ENCODE measurements around the gene CCDC34.
"Not testable (repeated sequence)": the region's sequence is repeated elsewhere in the genome, so short reads cannot be mapped to it uniquely, and the experiment has no call there.

The CCDC34 gene

DNA sequence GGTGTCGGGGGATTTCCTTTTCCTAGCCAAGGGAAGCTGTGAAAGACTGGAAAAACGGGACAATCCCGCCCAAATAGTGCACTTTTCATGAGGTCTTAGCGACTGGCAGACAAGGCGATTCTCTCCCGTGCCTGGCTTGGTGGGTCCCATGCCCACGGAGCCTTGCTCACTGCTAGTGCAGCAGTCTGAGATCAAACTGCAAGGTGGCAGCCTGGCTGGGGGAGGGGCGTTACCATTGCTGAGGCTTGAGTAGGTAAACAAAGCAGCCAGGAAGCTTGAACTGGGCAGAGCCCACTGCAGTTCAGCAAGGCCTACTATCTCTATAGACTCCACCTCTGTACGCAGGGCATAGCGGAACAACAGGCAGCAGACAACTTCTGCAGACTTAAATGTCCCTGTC, 41.7 kb downstream of the CCDC34 start:
- not testable (repeated sequence) for DNase-seq (ENCODE audit: low read depth)

DNA sequence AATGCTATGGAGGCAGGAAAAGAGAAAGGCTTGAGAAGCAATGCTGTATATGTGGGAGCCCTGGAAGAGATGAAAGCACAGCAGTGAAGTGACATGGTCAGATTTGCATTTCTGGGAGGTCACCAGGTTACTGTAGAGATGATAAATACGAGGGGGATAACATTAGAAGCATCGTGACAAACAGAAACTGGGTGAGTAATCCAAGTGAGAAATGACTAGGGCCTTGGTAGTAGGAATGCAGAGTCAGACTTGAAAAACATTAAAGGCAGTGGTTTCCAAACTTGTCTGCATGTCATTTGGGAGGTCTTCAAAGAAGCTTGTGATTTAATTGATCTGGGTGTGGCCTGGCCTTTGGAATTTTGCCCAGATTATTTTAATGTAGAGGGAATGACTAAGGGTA, 43.9 kb downstream of the CCDC34 start:
- peak; percentile 61 for DNase-seq (ENCODE audit: low read depth)

DNA sequence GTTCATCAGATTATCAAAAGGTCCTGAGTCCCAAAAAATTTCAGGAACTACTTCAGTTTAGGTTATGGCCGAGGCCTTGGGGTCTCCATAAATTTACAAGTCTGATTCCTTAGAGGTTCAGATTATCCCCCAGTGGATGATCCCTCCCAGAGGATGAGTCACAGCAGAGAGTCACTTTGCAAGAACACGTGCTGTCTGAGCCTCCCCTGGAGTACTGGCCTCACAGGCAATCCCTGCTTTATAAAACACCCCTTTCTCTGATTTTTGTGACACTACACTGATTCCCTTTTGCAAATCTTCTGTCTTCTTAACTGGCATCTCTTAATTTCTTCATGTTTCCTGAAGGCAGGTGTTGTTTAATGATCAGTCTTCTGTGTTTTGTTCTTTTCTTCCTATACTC, 45.3 kb downstream of the CCDC34 start:
- no peak for DNase-seq (ENCODE audit: low read depth)

DNA sequence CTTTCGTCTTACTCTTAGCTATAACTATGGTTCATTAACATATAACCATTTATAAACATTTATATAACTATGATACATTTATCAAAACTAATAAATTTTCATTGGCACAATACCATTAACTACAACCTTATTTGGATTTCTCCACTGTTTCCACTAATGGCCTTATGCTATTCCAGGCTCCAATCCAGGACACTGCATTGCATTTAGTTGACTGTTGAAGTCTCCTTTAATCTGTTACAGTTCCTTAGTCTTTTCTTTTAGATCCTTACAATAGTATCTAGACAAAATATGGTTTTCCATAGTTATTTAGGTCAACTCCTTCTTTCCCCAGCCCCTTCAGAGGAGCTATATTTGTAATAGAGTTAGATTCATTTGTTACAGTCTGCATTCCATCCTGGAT, 47.2 kb downstream of the CCDC34 start:
- DNase-seq (ENCODE audit: low read depth), result no peak

DNA sequence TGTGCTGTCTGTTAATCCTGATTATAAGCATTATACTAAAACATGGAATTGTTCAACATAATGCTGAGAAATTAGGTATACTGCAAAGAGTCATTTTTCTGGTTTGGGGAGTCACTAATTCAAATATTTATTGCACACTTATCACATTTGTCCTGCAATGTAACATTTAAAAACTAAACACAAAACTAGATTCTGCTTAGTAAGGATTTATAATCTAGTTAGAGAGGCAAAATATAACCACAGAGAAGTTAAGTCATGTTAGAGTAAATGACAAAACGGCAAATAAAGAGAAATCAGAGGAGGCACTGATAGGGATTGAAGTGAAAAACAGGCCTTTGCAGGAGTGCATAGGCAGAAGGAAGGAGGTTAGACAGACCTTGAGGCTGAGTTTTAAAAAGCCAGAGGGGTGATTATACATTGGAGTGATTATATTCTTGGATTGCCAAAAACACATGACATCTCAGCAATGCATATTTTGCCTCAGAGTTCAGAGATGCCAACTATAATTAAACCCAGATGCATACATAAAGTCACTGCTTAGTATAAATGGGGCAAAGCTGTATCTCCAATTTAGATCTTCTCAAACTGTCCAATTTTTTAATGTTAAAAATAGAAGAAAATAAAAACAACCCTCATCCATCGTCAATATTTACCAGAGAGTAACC, 49.7 kb downstream of the CCDC34 start:
- DNase-seq (ENCODE audit: low read depth), result no peak

DNA sequence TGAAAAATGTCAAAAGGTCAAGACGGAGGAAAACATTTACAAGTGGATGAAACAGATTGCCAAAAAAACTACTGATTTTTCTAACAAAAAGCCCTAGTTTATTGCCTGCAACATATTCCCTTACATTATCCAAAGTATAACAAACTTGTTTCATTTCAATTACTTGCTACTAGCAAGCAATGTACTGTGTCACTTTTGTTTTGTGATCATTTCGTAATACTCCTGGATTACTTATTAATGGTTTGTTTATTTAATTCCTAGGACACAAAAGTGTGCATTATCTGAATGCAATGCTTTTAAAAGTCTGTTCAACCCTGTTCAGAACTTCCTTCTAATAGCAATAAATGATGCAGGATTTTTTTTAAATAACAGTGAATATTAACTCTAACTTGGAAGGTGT, 50.9 kb downstream of the CCDC34 start:
- DNase-seq (ENCODE audit: low read depth), result no peak

DNA sequence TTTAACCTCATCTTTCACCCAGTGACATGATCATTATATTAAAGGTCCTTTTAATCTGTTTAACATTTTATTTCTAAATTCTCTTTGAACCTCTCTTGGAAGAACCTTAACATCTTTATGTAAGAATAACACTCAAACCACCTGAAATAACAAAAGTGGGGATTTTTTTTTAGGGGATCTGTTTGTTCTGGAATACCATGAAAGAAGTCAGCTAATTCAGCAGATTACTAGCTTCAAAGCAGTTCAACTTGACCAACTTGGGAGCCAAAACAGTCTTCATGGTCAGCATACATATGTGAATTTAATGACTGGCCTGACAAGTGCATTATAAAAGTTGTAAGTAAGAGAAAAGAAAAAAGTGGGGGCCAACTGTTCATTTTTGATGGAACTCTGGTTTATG, 52.3 kb downstream of the CCDC34 start:
- DNase-seq (ENCODE audit: low read depth), result no peak

DNA sequence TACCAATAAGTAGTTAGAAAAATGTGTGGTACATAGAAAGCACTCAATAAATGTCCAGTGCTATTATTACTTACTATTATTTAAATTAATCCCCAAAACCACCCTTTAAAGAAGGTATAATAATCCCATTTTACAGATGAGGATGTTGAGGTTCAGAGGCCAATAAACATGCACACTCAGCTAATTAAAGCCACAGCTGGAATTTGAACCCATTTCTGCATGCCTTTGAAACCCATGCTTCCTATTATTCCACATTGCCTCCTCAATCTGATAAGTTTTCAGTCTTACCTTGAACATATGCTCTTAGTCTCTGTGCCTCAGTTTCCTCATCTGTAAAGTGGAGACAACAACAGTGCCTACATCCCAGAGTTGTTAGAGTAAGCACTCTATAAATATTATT, 52.8 kb downstream of the CCDC34 start:
- DNase-seq (ENCODE audit: low read depth), result no peak

DNA sequence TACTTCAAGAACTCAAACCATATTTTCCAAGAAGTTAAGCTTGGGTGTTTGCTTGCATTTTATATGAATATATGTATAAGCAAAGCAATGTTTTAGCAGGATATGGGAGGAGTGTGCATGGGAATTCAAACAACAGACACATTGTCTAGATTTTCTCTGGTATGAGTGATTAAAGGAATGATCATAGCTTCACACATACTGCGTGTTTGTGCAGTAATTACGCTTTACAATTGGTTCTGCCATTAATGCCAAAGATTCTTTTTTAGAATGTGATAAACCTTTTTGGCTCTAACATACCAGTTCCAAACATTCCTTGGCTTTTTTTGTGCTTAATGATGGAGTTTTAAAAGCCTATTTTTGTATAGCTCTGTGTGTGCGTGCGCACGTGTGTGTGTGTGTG, 54.0 kb downstream of the CCDC34 start:
- DNase-seq (ENCODE audit: low read depth), result no peak

DNA sequence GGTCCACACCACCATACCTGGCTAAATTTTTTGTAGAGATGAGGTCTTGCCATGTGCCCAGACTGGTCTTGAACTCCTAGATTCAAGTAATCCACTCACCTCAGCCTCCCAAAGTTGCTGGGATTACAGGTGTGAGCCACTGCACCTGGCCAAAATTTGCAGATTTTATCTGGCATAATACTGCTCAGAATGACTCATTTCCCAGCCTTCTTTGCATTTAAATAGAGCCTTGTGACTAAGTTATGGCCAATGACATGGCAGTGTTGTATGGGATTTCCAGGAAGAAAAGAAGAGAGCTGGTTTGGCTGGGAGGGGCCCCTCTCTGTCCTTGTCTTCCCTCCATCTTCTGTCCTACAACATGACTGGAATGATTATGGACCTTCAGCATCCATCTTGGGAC, 55.8 kb downstream of the CCDC34 start:
- DNase-seq (ENCODE audit: low read depth), result no peak

DNA sequence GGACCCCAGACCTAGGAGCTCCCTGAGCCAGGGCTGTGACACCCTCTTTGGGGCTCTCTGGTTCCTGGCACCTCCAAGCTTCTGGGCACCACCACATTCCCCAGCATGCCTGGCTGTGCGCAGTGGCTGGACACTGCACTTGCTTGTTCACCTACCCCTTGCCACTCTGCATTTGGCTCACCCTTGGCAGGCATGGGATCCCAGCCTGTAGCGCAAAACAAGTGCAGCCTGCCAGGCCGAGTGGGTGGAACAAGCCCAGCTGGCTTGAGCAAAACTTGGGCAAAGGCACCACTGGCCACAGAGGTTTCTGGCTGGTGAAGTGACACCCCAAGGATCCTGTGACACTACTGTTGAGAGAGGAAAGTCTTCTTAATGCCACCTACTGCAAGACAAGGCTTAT, 57.3 kb downstream of the CCDC34 start:
- no peak for DNase-seq (ENCODE audit: low read depth)

DNA sequence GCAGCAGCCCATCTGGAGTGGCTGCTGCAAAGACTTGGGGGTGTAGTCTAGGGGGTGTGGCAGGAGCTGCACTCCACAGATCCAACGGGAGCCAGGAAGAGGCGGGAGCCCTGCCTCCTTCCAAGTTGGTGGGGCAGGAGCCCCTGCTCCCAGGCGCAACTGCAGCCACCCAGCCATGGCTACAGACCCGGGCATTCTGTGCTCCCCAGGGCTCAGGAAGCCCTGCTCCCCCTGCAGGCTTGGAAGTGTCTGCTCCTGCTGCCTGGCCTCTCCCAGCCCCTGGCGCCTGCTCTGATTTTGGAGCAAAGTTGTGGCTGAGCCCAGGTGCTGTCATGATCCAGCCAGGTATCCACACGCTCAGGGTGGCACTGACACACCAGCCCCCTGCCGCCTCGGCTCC, 58.5 kb downstream of the CCDC34 start:
- no peak for DNase-seq (ENCODE audit: low read depth)

DNA sequence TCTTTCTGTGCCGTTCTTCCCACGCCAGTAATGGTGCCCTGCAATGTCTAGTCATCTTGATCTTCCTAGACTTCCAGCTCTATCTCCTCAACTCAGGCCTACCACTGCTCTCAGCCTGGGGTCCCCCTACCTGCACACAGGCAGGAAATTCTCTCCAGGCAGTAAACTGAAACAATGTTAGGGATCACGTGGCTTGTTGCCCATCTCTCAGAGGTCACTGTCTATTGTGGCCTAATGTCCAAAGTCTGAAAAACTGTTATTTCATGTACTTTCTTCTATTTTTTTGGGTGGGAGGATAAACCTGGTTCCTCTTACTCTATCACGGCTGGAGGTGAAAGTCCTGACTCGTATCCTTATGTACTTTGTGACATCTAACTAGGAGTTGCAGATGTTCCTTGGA, 59.1 kb downstream of the CCDC34 start:
- DNase-seq (ENCODE audit: low read depth), result no peak

DNA sequence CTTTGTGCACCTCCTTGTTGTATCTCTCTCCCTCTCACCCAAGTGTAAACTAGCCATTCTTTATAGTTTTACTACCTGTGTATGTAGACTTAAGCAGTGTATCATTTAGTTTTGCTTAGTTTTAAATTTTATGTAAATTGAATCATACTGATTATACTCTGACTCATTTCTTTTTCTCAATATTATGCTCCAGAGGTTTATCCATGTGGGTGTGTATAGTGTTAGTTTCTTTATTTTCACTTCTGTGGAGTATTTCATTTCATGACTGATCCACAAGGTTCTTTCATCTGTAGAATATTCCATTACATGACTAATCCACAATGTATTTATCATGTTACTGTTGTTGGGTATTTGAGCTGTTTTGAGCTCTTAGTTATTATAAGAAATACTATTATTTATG, 62.0 kb downstream of the CCDC34 start:
- DNase-seq (ENCODE audit: low read depth), result no peak

DNA sequence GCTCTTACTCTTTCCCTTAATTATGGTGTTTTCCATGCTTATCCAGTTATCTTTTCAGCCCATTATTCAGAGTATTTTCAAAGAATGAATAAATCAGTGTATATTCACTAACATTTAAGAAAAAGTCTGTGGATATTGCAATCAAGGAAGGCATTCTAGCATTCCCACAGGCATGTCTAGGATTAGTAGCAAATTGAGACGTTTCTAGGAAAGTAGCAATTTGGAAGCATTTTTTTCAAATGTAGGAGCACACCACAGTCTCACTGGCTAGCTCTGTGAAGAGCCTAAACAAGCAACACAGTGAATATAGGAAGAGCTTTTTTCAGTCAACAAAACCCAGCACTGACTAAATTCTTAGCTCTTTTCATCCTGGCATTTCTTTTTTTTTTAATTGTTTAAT, 65.4 kb downstream of the CCDC34 start:
- DNase-seq (ENCODE audit: low read depth), result no peak

DNA sequence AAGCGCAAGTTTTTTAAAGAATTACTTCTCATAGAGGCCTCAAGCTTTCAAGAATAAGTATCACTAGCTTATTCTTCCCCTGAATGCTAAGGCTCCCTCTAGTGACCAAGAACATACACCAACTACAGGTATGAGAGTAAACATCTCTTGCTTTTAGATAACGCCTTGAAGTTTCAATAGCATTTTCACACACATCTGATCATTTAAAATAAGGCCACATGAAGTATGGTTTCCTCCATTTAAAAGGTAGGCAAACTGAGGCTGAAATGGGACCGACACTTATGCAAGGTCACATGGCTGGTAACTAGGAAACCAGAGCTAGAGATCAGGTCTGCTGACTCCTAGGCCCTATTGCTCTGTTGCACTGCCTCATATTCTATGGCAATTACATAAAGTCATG, 66.5 kb downstream of the CCDC34 start:
- DNase-seq (ENCODE audit: low read depth), result no peak

DNA sequence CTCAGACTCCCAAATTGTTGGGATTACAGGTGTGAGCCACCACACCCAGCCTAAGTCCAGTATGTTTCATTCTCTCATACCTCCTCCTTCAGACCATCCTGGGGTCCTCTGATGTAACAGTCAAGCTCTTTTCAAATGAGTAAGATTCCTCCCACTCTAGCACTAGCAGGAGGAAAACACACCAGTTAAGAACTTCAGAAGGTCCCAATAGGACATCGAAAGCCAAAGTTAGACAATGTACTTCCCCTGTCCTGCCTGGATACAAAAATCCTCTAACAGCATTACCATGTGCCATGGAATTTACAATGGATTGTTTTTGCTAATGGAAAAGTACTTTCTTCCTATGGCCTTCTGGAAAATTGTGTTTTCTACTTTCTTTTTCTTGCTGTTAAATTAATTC, 67.1 kb downstream of the CCDC34 start:
- DNase-seq (ENCODE audit: low read depth), result no peak

DNA sequence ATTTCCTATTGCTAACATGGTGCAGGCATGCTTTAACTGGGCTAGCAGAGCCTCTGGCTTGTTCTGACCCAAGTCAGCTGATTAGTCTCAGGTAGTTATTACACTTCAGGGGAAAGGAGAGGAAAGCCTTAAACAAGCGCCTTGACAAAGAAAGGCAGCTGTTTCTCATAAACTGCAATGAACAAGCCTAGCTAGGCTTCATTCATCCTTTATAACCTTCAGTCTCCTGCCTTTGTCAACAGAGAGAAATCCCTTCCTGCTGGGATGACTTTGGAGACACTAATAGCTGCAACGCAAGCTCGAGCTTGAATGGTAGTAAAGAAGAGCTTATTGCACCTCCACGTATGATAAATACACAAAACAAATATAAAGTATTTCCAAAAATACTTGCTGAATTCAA, 68.4 kb downstream of the CCDC34 start:
- DNase-seq (ENCODE audit: low read depth), result no peak

DNA sequence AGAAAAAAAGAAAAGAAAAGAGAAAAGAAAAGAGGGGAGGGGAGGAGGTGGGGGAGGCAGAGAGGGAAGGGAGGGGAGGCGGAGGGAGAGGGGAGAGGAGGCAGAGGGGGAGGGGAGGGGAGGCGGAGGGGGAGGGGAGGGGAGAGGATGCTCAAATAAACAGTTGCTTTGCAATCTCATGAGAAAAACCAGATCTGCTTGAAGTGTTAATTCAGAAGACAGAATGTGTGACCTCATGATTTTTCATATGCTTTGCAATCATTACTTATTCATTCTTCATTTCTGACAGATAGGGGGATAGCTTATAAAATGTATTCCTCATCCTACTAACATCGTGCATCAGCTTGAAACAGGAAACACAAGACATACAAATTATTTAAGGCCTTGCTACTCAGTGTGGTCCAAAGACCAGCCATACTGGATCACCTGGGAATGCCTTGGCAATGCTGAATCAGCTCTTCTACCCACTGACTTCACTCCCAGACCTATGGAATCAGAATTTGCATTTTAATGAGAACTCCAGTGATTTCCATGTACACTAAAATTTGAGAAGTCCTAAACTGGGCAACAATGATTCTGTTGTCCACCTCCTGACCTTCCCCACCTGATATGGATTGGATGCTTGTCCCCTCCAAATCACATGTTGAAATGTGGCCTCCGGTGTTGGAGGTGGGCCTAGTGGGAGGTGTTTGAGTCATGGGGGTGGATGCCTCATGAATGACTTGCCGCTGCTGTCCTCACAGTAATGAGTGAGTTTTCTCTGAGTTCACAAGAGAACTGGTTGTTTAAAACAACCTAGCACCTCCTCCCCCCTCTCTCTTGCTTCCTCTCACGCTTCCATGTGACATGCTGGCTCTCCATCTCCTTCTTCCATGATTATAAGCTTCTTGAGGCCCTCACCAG, 69.2 kb downstream of the CCDC34 start:
- DNase-seq (ENCODE audit: low read depth), result no peak

DNA sequence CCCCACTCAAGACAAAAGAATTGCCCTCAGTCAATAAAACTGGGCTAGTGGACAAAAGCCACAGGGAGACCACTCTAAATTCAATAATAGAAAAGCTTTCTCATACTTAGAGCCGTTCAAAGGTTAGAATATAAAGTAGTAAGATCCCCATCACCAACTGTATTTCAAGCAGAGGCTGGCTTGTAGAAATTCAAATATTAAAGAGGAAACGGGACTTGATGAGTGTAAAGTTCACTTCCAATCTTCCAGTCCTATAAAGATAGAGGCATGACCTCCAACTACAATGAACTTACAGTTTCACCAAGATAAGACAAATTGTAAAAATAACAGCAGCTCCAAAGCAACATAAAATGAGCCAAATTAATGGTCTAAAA, 70.4 kb downstream of the CCDC34 start:
- no peak for DNase-seq (ENCODE audit: low read depth)

DNA sequence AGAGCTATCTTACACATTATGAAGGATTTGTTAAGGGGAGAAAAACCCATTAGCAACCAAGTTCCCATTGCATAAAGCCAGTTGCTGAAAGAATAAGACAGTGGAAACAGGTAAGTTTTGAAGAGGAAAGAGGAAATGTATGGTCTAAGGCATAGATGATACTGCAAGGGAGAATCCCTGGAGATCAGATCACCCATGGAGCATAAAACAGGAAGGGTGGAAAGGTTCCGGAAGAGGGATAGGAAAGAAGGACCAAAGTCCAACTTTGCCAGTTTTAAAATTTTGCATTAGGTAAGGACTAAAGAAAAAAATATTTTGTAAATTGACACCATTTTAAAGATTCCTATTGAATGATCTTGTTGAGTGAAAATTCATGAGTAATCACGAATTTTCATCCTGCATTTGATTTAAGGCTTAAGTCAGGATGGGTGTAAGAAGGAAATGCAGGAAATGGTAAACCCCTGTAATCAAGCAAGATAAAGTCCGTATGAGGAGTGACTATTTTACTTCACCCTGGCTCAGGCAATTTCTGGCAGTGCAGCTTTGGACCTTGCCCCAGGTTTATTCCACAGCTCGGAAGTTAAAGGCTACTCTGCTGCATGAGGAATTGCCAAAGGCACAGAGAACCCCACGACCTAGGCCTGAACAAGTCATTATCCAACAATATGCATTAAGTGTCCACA, 70.9 kb downstream of the CCDC34 start:
- no peak for DNase-seq (ENCODE audit: low read depth)

DNA sequence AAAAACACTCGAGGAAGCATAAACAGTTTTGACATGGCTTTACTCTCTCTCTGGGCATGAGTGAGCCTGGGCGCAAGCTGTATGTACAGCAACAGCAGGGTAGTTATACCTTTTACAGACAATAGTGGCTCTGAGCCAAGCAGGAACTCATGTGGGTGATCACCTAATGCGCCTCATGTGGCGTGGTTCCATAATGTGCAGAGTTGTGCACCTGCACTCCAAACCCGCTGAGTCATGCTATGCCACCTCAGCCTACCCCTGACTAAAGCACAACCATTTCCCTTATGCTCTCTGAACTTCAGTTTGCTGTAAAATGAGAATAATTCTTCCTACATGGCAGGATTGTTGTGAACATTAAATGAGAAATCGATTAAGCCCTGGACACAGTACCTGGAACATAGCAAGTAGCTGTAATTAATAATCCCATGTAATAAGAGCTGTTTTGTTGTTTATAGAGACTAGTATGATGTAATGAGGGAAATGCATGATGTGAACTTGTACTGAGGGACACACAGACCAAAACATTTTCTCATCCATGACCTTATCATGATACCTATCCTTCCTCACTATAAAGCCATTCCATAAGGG, 71.6 kb downstream of the CCDC34 start:
- DNase-seq (ENCODE audit: low read depth), result no peak
